ENCODE data around the gene XRCC1.

GRCh38 chr19:43586346-43586745 lies 11.0 kb upstream of the XRCC1 start:
- no peak for TF ChIP-seq CTCF (IDR thresholded peaks at IDR 0.05)
- TF ChIP-seq POLR2AphosphoS5 (IDR thresholded peaks at IDR 0.05), result no peak
